Adipocyte (in vitro differentiated cells): ENCODE results near the gene DEUP1.

Experiments used
- DNase-seq: peaks from one replicate; pipeline ENCODE4 v3.0.0-alpha.2; 2015; ENCODE audit warnings: low read depth
- H3K27me3 ChIP-seq: replicated peaks from 2 replicates; pipeline ENCODE4 v1.7.0; 2013; ENCODE audit warnings: mild to moderate bottlenecking, low read length, moderate library complexity; ENCODE audit not compliant: control insufficient read depth, insufficient read depth
- H3K36me3 ChIP-seq: 2 replicates; pipeline ENCODE4 v1.7.0; 2013; ENCODE audit warnings: low read length, mild to moderate bottlenecking, moderate library complexity; ENCODE audit not compliant: control insufficient read depth, insufficient read depth, severe bottlenecking
- H3K4me1 ChIP-seq: 2 replicates; pipeline ENCODE4 v1.7.0; 2013; ENCODE audit warnings: mild to moderate bottlenecking, low read length, moderate library complexity; ENCODE audit not compliant: control insufficient read depth, insufficient read depth
- H3K4me3 ChIP-seq: 2 replicates; pipeline ENCODE4 v1.7.0; 2013; ENCODE audit warnings: mild to moderate bottlenecking, low read length, moderate library complexity
- H3K9ac ChIP-seq: 2 replicates; pipeline ENCODE4 v1.7.0; 2013; ENCODE audit warnings: mild to moderate bottlenecking, low read length, moderate library complexity
- H3K9me3 ChIP-seq: 2 replicates; pipeline ENCODE4 v1.7.0; 2013; ENCODE audit warnings: mild to moderate bottlenecking, low read length, moderate library complexity; ENCODE audit not compliant: control insufficient read depth

The DEUP1 gene

GRCh38 chr11:93319224-93319839 lies 11.2 kb upstream of the DEUP1 start:
- DNase-seq, result no peak
- H3K27me3 ChIP-seq, result no peaks in the 10 kb centered on the region
- no peaks in the 10 kb centered on the region for H3K36me3 ChIP-seq

DNA sequence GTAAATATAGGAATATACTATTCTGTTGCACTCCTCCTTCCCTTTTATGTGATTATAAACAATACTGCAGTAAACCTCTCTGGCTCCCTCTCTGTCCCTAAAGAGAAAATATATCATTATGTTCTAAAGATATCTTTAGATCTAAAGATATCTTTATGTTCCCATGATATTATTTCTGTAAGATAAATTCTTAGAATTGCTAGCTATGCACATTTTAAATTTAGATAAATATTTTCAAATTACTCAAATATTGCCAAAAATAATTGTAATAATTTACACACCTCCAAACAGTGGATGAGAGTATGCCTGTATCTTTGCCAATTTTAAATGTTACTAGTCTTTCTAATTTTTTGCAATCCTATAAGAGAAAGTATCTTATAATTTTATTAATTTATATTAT lies 10.3 kb upstream of the DEUP1 start:
- DNase-seq, result no peak
- H3K4me3 ChIP-seq, result no peak overlapping the region

More at GRCh38 chr11:93319224-93319839, 11.2 kb upstream of the DEUP1 start:
- H3K4me1 ChIP-seq, result no peaks in the 10 kb centered on the region
- no peak overlapping the region for H3K9ac ChIP-seq
- H3K4me3 ChIP-seq, result no peak overlapping the region
- H3K9me3 ChIP-seq, result peaks cover 29% of the 10 kb centered on the region

DNA sequence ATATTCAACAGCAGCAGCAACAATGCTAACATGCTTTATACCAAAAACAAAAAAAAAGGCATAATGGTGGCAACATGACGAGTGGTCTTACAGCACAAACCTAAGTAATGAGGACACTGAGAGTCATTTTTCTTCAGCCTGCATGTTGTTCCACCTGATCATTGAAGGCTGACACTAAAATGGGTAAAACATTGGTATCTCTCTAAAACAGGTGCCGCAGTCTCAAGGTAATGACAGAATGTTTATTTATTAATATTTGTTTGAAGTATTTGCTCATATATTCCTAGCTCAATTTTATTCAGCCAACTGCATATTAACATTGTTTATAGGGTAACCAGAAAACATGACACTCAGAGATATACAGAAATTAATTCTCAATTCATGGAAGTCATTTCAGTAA lies 8.3 kb upstream of the DEUP1 start:
- H3K9me3 ChIP-seq, result peaks cover 19% of the 10 kb centered on the region
- H3K36me3 ChIP-seq, result no peaks in the 10 kb centered on the region
- no peaks in the 10 kb centered on the region for H3K27me3 ChIP-seq
- no peak overlapping the region for H3K9ac ChIP-seq
- no peak for DNase-seq
- no peak overlapping the region for H3K4me3 ChIP-seq
- H3K4me1 ChIP-seq, result no peaks in the 10 kb centered on the region

More for the DNA sequence above, 10.3 kb upstream of the DEUP1 start:
- H3K9me3 ChIP-seq, result peaks cover 22% of the 10 kb centered on the region
- H3K9ac ChIP-seq, result no peak overlapping the region
- no peaks in the 10 kb centered on the region for H3K36me3 ChIP-seq
- H3K4me1 ChIP-seq, result no peaks in the 10 kb centered on the region
- H3K27me3 ChIP-seq, result no peaks in the 10 kb centered on the region

- H3K4me3 ChIP-seq, result no peak overlapping the region
- no peak overlapping the region for H3K9ac ChIP-seq
- peaks cover 10% of the 10 kb centered on the region for H3K9me3 ChIP-seq
- H3K27me3 ChIP-seq, result no peaks in the 10 kb centered on the region
- no peaks in the 10 kb centered on the region for H3K36me3 ChIP-seq
- no peaks in the 10 kb centered on the region for H3K4me1 ChIP-seq
- no peak for DNase-seq
Measured at GRCh38 chr11:93323747-93324146, 6.8 kb upstream of the DEUP1 start.

DNA sequence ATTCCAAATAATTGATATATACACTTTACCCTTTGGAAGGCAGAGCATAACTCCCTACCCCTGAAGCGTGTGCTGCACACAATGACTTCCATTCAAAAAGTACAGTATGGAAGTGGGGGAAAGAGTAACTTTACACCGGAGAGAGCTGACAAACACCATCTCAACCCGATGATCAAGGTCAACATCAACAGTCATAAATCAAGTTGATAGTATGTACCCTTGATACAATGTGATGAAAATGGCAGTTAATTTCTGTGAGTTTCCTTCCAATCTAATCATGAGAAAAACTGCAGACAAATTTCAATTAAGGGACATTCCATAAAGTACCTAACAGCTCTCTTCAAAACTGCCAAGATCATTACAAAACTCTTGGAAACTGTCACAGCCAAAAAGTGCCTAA lies 6.0 kb upstream of the DEUP1 start:
- Histone ChIP-seq H3K4me3 (no peak overlapping the region), H3K27me3 (no peaks in the 10 kb centered on the region), H3K9me3 (peaks cover 3% of the 10 kb centered on the region), H3K9ac (no peak overlapping the region), H3K36me3 (no peaks in the 10 kb centered on the region), H3K4me1 (no peaks in the 10 kb centered on the region)
- DNase-seq, result no peak

- Histone ChIP-seq H3K9me3 (no peaks in the 10 kb centered on the region), H3K4me1 (peaks cover 5% of the 10 kb centered on the region), H3K9ac (no peak overlapping the region), H3K4me3 (no peak overlapping the region), H3K36me3 (no peaks in the 10 kb centered on the region), H3K27me3 (peaks cover 14% of the 10 kb centered on the region)
- DNase-seq, result no peak
Measured at GRCh38 chr11:93326681-93327080, 3.9 kb upstream of the DEUP1 start.

- H3K9me3 ChIP-seq, result no peaks in the 10 kb centered on the region
- peak overlapping the region; percentile 70 for H3K4me3 ChIP-seq
- H3K4me1 ChIP-seq, result peaks cover 5% of the 10 kb centered on the region
- no peak for DNase-seq
- peak overlapping the region; percentile 10 for H3K9ac ChIP-seq
- peaks cover 17% of the 10 kb centered on the region for H3K27me3 ChIP-seq
- no peaks in the 10 kb centered on the region for H3K36me3 ChIP-seq
Measured at GRCh38 chr11:93329936-93330445, 551 bp upstream of the DEUP1 start.

GRCh38 chr11:93340223-93340622 lies 9.7 kb downstream of the DEUP1 start:
- H3K4me1 ChIP-seq, result no peaks in the 10 kb centered on the region
- DNase-seq, result no peak
- H3K36me3 ChIP-seq, result no peaks in the 10 kb centered on the region
- H3K9me3 ChIP-seq, result no peaks in the 10 kb centered on the region
- H3K27me3 ChIP-seq, result no peaks in the 10 kb centered on the region
- H3K4me3 ChIP-seq, result no peak overlapping the region
- H3K9ac ChIP-seq, result no peak overlapping the region

GRCh38 chr11:93344855-93345333 lies 14.4 kb downstream of the DEUP1 start:
- DNase-seq, result no peak

GRCh38 chr11:93348930-93349329 lies 18.4 kb downstream of the DEUP1 start:
- no peak overlapping the region for H3K9ac ChIP-seq
- H3K27me3 ChIP-seq, result no peaks in the 10 kb centered on the region
- H3K4me3 ChIP-seq, result no peak overlapping the region
- no peaks in the 10 kb centered on the region for H3K9me3 ChIP-seq
- H3K36me3 ChIP-seq, result no peaks in the 10 kb centered on the region
- DNase-seq, result no peak
- H3K4me1 ChIP-seq, result no peaks in the 10 kb centered on the region

More at GRCh38 chr11:93344855-93345333, 14.4 kb downstream of the DEUP1 start:
- Histone ChIP-seq H3K27me3 (no peaks in the 10 kb centered on the region), H3K4me1 (no peaks in the 10 kb centered on the region), H3K36me3 (no peaks in the 10 kb centered on the region), H3K9ac (no peak overlapping the region), H3K4me3 (no peak overlapping the region), H3K9me3 (no peaks in the 10 kb centered on the region)

- Histone ChIP-seq H3K36me3 (no peaks in the 10 kb centered on the region), H3K4me1 (no peaks in the 10 kb centered on the region), H3K9me3 (no peaks in the 10 kb centered on the region), H3K27me3 (no peaks in the 10 kb centered on the region), H3K9ac (no peak overlapping the region), H3K4me3 (no peak overlapping the region)
- DNase-seq, result no peak
Measured at GRCh38 chr11:93350835-93351234, 20.3 kb downstream of the DEUP1 start.

DNA sequence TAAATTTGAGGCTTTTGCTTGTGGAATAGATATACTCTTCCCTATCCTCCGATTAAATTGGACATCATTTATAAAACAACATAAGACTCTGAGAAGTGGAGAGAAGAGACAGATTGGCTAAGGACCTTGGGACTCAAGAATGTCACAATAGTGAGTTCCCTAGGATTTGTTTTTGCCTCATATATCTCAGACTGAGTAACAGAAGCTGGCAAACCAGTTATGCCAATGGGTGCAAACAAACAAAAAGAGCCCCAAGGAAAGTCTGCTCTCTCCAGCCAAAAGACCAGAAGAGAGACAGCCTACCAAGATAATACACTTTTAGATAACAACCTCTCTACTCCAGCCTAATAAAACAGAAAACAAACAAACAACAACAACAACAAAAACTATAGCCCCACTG lies 28.9 kb downstream of the DEUP1 start:
- Histone ChIP-seq H3K9me3 (peaks cover 17% of the 10 kb centered on the region), H3K36me3 (no peaks in the 10 kb centered on the region), H3K4me1 (no peaks in the 10 kb centered on the region), H3K9ac (no peak overlapping the region), H3K4me3 (no peak overlapping the region), H3K27me3 (no peaks in the 10 kb centered on the region)
- DNase-seq, result no peak
